Activated T-cell treated with anti-CD3 and anti-CD28 coated beads, Interleukin-2, amount 50 U/mL, for 24 hours (primary cell): ENCODE results near the gene EIF4G1.

Source experiments
- DNase-seq: peaks from one replicate; pipeline ENCODE4 v3.0.0-alpha.2; 2020
- H3K27ac Mint-ChIP-seq: 2 replicates; pipeline ENCODE4 v1.8.0; 2020; ENCODE audit warnings: mild to moderate bottlenecking, mixed read lengths
- H3K27me3 Mint-ChIP-seq: 2 replicates; pipeline ENCODE4 v1.8.0; 2020; ENCODE audit warnings: mixed read lengths
- H3K36me3 Mint-ChIP-seq: 2 replicates; pipeline ENCODE4 v1.8.0; 2020; ENCODE audit warnings: low read depth, mixed read lengths
- H3K4me1 Mint-ChIP-seq: 2 replicates; pipeline ENCODE4 v1.8.0; 2020; ENCODE audit warnings: low read depth, mixed read lengths
- H3K4me3 Mint-ChIP-seq: 2 replicates; pipeline ENCODE4 v1.8.0; 2020; ENCODE audit warnings: mild to moderate bottlenecking, moderate library complexity, mixed read lengths
- H3K9me3 Mint-ChIP-seq: 2 replicates; pipeline ENCODE4 v1.8.0; 2020; ENCODE audit warnings: mixed read lengths

The EIF4G1 gene

GRCh38 chr3:184383033-184383740 lies 68.8 kb downstream of the EIF4G1 start:
- peaks cover 7% of the 10 kb centered on the region for H3K4me1 Mint-ChIP-seq
- H3K27me3 Mint-ChIP-seq: peaks cover 68% of the 10 kb centered on the region
- no peak overlapping the region for H3K4me3 Mint-ChIP-seq
- DNase-seq: no peak
- H3K9me3 Mint-ChIP-seq: no peaks in the 10 kb centered on the region
- no peaks in the 10 kb centered on the region for H3K36me3 Mint-ChIP-seq
- H3K27ac Mint-ChIP-seq: no peak overlapping the region

GRCh38 chr3:184384342-184384741 lies 69.9 kb downstream of the EIF4G1 start:
- H3K27me3 Mint-ChIP-seq: peaks cover 56% of the 10 kb centered on the region
- no peak overlapping the region for H3K27ac Mint-ChIP-seq
- no peaks in the 10 kb centered on the region for H3K9me3 Mint-ChIP-seq
- H3K4me3 Mint-ChIP-seq: no peak overlapping the region
- peaks cover 7% of the 10 kb centered on the region for H3K4me1 Mint-ChIP-seq
- H3K36me3 Mint-ChIP-seq: no peaks in the 10 kb centered on the region
- DNase-seq: no peak
